ENCODE measurements around the gene GH1. TPM values are rescaled to one million over a fixed set of nuclear protein-coding genes. Genes with fewer than 3 reads are reported as not detected.

The GH1 gene
- total and polyA plus RNA-seq, 3 experiments from 2014 or later: not detected

DNA sequence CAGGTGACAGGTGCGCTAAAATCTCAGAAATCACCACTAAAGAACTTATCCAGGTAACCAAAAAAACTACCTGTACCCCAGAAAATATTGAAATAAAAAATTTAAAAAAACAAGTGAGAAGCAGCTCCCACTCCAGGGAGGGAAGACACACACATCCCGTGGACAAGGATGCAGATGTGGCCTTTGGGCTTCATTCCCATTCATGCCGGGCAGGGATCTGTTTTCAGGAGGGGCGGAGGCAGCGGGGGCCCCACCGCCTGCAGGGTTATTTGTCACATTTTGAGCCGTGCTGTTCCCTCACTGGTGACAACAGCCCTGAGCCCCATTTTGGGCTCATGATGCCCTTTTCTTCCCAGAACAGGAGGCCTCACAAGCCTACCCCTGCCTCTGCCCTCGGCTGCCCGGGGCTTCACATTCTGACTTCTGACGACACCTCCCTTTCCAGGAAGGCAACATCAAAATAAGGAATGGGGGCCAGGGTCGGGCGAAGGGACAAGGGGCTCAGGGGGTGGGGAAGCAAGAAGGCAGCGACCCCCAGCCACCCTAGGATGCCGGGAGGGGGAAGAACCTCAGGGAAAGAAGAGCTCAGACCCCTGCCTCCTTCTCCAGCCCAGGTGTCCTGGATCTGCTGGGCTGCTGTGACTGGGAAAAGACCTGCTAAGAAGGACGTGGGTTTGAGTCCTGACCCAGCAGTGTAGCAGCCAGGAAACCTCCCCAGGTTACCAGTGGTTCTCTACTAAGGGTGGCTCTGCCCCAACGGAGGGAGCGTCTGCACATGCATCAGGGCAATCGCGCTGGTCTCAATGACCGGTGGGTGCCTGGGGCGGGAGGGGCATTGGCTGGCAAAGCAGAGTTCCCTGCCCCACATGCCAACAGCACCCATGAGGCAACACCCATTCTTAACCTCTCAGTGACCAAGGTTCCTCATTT is 15.8 kb upstream of the GH1 start:
- DNase-seq: no peak
- peaks cover 0 to 7% (median 0%) of the 10 kb centered on the region in 3 donors for H3K36me3 Mint-ChIP-seq
- H3K4me3 Mint-ChIP-seq: no peak overlapping the region
- ChIA-PET POLR2A (no interaction called here), CTCF (interaction anchor here (0.8 to 3.0 kb wide), 7 partner anchors 12 to 199 kb away, joined by 3 to 10 read pairs (median 4); no protein-coding TSS in a partner anchor)
- peaks cover 23 to 36% (median 27%) of the 10 kb centered on the region in 3 donors for H3K4me1 Mint-ChIP-seq
- H3K4me3 ChIP-seq (ENCODE audit: low read length): no peak overlapping the region
- no peak overlapping the region for H3K27ac ChIP-seq (ENCODE audit: low read depth, low read length)
- no peaks in the 10 kb centered on the region for H3K36me3 ChIP-seq (ENCODE audit: insufficient read depth, low read length)
- peak overlapping the region in 1 of 8 donors; percentile 8 for H3K27ac Mint-ChIP-seq
- no peaks in the 10 kb centered on the region for H3K9me3 Mint-ChIP-seq
- no peaks in the 10 kb centered on the region for H3K9me3 ChIP-seq (ENCODE audit: low read length)
- H3K27me3 ChIP-seq (ENCODE audit: insufficient read depth, low read length, poor library complexity, severe bottlenecking): no peaks in the 10 kb centered on the region
- H3K27me3 Mint-ChIP-seq: peaks cover 0 to 3% of the 10 kb centered on the region in 2 donors
- H3K4me1 ChIP-seq (ENCODE audit: insufficient read depth, low read length): peaks cover 24% of the 10 kb centered on the region

DNA sequence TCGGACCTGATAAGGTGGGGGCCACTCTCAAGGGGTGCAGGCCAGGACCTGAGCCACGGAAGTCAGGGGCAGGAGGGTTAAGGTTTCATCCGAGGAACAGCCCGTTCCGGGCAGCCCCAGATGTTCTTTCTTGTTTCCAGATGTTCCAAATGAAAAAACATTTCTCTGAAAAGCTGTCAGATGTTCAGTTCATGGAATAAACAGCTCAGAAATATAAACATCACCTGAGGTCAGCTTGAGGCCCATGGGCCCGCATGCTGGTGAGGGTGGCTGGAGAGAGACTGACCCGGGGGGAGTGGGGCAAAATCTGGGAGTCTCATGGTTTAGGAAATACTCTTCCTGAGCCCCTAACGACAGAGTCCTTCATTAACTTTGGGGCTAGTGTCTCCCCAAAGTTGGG is 15.0 kb upstream of the GH1 start:
- peaks cover 0 to 10% (median 0%) of the 10 kb centered on the region in 3 donors for H3K36me3 Mint-ChIP-seq
- Histone ChIP-seq H3K9me3 (ENCODE audit: low read length) (no peaks in the 10 kb centered on the region), H3K36me3 (ENCODE audit: insufficient read depth, low read length) (no peaks in the 10 kb centered on the region), H3K27ac (ENCODE audit: low read depth, low read length) (no peak overlapping the region), H3K4me3 (ENCODE audit: low read length) (no peak overlapping the region), H3K4me1 (ENCODE audit: insufficient read depth, low read length) (peaks cover 24% of the 10 kb centered on the region), H3K27me3 (ENCODE audit: insufficient read depth, low read length, poor library complexity, severe bottlenecking) (no peaks in the 10 kb centered on the region)
- H3K4me3 Mint-ChIP-seq: peak overlapping the region in 2 of 7 donors; percentile 29 to 44
- CTCF ChIA-PET: interaction anchor here (0.9 to 3.0 kb wide), 5 partner anchors 13 to 87 kb away, joined by 3 to 15 read pairs (median 10); partner anchors contain the start of genes CSHL1, GH1 and ICAM2
- H3K27ac Mint-ChIP-seq: peak overlapping the region in 3 of 8 donors; percentile 8 to 91 (median 42)
- DNase-seq: no peak
- H3K4me1 Mint-ChIP-seq: peaks cover 20 to 30% (median 23%) of the 10 kb centered on the region in 3 donors
- no peaks in the 10 kb centered on the region for H3K9me3 Mint-ChIP-seq
- peaks cover 0 to 3% of the 10 kb centered on the region in 2 donors for H3K27me3 Mint-ChIP-seq
- POLR2A ChIA-PET: interaction anchor here (2.0 kb wide), 1 partner anchor 13 kb away, joined by 7 read pairs; no protein-coding TSS in a partner anchor

- DNase-seq: no peak
- H3K27me3 ChIP-seq (ENCODE audit: insufficient read depth, low read length, poor library complexity, severe bottlenecking): no peaks in the 10 kb centered on the region
- Mint-ChIP-seq H3K4me1 (peaks cover 20 to 30% (median 23%) of the 10 kb centered on the region in 3 donors), H3K27me3 (peaks cover 0 to 3% of the 10 kb centered on the region in 2 donors), H3K9me3 (no peaks in the 10 kb centered on the region), H3K36me3 (peaks cover 0 to 10% (median 0%) of the 10 kb centered on the region in 3 donors), H3K4me3 (peak overlapping the region; percentile 38 to 90 (median 75)), H3K27ac (peak overlapping the region in 7 of 8 donors; percentile 66 to 93 (median 86))
- no peaks in the 10 kb centered on the region for H3K9me3 ChIP-seq (ENCODE audit: low read length)
- H3K36me3 ChIP-seq (ENCODE audit: insufficient read depth, low read length): no peaks in the 10 kb centered on the region
- H3K4me1 ChIP-seq (ENCODE audit: insufficient read depth, low read length): peaks cover 24% of the 10 kb centered on the region
- H3K4me3 ChIP-seq (ENCODE audit: low read length): peak overlapping the region; percentile 68
- POLR2A ChIA-PET: interaction anchor here (0.6 to 2.4 kb wide), 3 partner anchors 14 to 597 kb away, joined by 3 to 14 read pairs (median 7); no protein-coding TSS in a partner anchor
- CTCF ChIA-PET: interaction anchor here (1.2 to 5.2 kb wide), 7 partner anchors 13 to 213 kb away, joined by 3 to 27 read pairs (median 10); partner anchors contain the start of genes CSHL1, GH1 and ICAM2
- H3K27ac ChIP-seq (ENCODE audit: low read depth, low read length): no peak overlapping the region
Observed at GRCh38 chr17:63932721-63933120, 14.1 kb upstream of the GH1 start.

GRCh38 chr17:63931981-63932561 is 13.4 kb upstream of the GH1 start, which contains the start of gene CD79B:
TSS of gene CD79B (minus strand) at chr17:63932331. CDS start at chr17:63932261, 70 bp downstream.
- H3K36me3 ChIP-seq (ENCODE audit: insufficient read depth, low read length): no peaks in the 10 kb centered on the region
- H3K27ac Mint-ChIP-seq: peak within 1 kb of the TSS; percentile 81 to 96 (median 91)
- H3K4me1 ChIP-seq (ENCODE audit: insufficient read depth, low read length): peaks cover 24% of the 10 kb centered on the region
- no peaks in the 10 kb centered on the region for H3K27me3 ChIP-seq (ENCODE audit: insufficient read depth, low read length, poor library complexity, severe bottlenecking)
- DNase-seq: peak in 3 of 5 donors; percentile 10 to 39 (median 31)
- H3K4me1 Mint-ChIP-seq: peaks cover 20 to 30% (median 23%) of the 10 kb centered on the region in 3 donors
- ChIA-PET POLR2A (interaction anchor here (0.6 to 2.4 kb wide), 4 partner anchors 14 to 598 kb away, joined by 3 to 14 read pairs (median 6); no protein-coding TSS in a partner anchor), CTCF (interaction anchor here (1.4 to 5.2 kb wide), 7 partner anchors 12 to 214 kb away, joined by 3 to 27 read pairs (median 10); partner anchors contain the start of genes GH1 and ICAM2)
- H3K9me3 ChIP-seq (ENCODE audit: low read length): no peaks in the 10 kb centered on the region
- H3K36me3 Mint-ChIP-seq: peaks cover 0 to 10% (median 0%) of the 10 kb centered on the region in 3 donors
- H3K9me3 Mint-ChIP-seq: no peaks in the 10 kb centered on the region
- H3K4me3 ChIP-seq (ENCODE audit: low read length): peak within 1 kb of the TSS; percentile 68
- peak within 1 kb of the TSS; percentile 27 for H3K27ac ChIP-seq (ENCODE audit: low read depth, low read length)
- H3K4me3 Mint-ChIP-seq: peak within 1 kb of the TSS; percentile 75 to 93 (median 90)
- no peaks in the 10 kb centered on the region for H3K27me3 Mint-ChIP-seq

DNA sequence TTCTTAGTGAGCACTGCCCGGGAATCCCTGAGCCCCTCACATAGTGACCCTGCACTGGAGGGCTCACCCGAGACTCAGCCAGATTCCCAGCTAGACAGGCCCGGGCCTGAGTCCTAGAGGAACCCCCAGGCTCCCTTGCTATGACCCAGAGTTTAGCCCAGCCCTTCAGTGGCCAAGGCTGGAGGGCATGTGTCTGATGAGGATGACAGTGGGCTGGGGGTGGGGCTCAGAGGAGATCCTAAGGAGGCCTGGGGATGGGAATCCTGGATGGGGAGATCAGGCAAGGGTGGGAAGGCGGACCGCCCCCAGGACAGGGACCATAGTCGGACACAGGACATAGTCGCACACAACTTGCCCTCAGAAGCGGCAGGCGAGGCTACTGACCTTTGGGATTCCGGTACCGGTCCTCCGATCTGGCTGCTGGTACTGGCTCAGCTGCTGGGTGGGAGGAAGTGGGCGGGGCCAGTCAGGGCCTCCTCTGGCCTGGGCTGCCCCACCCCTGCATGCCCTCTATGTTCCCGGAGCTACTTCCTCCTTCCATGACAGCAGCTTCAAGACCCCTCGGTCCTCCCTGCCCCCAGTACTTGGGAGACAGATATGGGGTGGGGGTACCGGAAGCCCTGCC is 12.4 kb upstream of the GH1 start:
- DNase-seq: peak; percentile 40 to 74 (median 60)
- peak overlapping the region; percentile 75 to 93 (median 90) for H3K4me3 Mint-ChIP-seq
- no peaks in the 10 kb centered on the region for H3K27me3 Mint-ChIP-seq
- H3K4me3 ChIP-seq (ENCODE audit: low read length): peak overlapping the region; percentile 68
- CTCF ChIA-PET: interaction anchor here (0.5 to 5.2 kb wide), 10 partner anchors 11 to 215 kb away, joined by 3 to 27 read pairs (median 4); partner anchors contain the start of genes GH1 and ICAM2
- no peaks in the 10 kb centered on the region for H3K9me3 Mint-ChIP-seq
- peaks cover 0 to 10% (median 0%) of the 10 kb centered on the region in 3 donors for H3K36me3 Mint-ChIP-seq
- POLR2A ChIA-PET: interaction anchor here (0.7 to 2.4 kb wide), 2 partner anchors 15 to 215 kb away, joined by 4 to 14 read pairs; no protein-coding TSS in a partner anchor
- H3K36me3 ChIP-seq (ENCODE audit: insufficient read depth, low read length): no peaks in the 10 kb centered on the region
- peaks cover 20 to 30% (median 23%) of the 10 kb centered on the region in 3 donors for H3K4me1 Mint-ChIP-seq
- peak overlapping the region; percentile 81 to 96 (median 91) for H3K27ac Mint-ChIP-seq
- no peaks in the 10 kb centered on the region for H3K9me3 ChIP-seq (ENCODE audit: low read length)
- peak overlapping the region; percentile 27 for H3K27ac ChIP-seq (ENCODE audit: low read depth, low read length)
- H3K4me1 ChIP-seq (ENCODE audit: insufficient read depth, low read length): peaks cover 24% of the 10 kb centered on the region
- no peaks in the 10 kb centered on the region for H3K27me3 ChIP-seq (ENCODE audit: insufficient read depth, low read length, poor library complexity, severe bottlenecking)

GRCh38 chr17:63929860-63930766 is 11.5 kb upstream of the GH1 start:
- peak in 1 of 5 donors; percentile 39 for DNase-seq
- no peak overlapping the region for H3K27ac ChIP-seq (ENCODE audit: low read depth, low read length)
- H3K27me3 Mint-ChIP-seq: no peaks in the 10 kb centered on the region
- H3K9me3 Mint-ChIP-seq: no peaks in the 10 kb centered on the region
- ChIA-PET POLR2A (no interaction called here), CTCF (interaction anchor here (0.9 to 5.2 kb wide), 7 partner anchors 11 to 99 kb away, joined by 3 to 27 read pairs (median 11); partner anchors contain the start of gene GH1)
- peaks cover 0 to 10% (median 0%) of the 10 kb centered on the region in 3 donors for H3K36me3 Mint-ChIP-seq
- peaks cover 24% of the 10 kb centered on the region for H3K4me1 ChIP-seq (ENCODE audit: insufficient read depth, low read length)
- peak overlapping the region in 6 of 7 donors; percentile 5 to 93 (median 86) for H3K4me3 Mint-ChIP-seq
- no peaks in the 10 kb centered on the region for H3K9me3 ChIP-seq (ENCODE audit: low read length)
- H3K4me3 ChIP-seq (ENCODE audit: low read length): no peak overlapping the region
- no peaks in the 10 kb centered on the region for H3K27me3 ChIP-seq (ENCODE audit: insufficient read depth, low read length, poor library complexity, severe bottlenecking)
- H3K27ac Mint-ChIP-seq: peak overlapping the region in 7 of 8 donors; percentile 38 to 96 (median 87)
- no peaks in the 10 kb centered on the region for H3K36me3 ChIP-seq (ENCODE audit: insufficient read depth, low read length)
- peaks cover 20 to 30% (median 23%) of the 10 kb centered on the region in 3 donors for H3K4me1 Mint-ChIP-seq

Measured in CD8-positive, alpha-beta memory T cell (primary cell).